ENCODE measurements around the gene LEPR.

DNA sequence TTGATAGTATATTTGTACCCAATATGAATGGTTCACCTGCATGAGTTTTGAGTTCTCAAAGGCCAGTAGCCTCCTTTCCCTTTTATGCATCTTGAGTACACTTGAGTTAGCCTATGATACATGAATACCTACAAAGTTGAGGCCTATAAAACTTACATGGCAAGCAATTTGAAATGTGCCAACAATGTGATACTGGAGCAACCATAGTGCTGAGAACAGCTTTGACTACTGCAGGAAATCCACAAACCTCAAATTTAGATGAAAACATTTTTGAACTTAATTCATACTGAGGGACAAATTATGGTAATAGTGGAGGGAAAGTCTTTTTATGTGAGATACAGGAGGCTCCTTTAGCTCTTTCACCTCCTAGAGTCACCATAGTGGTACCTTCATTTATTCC, 37.4 kb downstream of the LEPR start:
- TF ChIP-seq EZH2 (IDR thresholded peaks at IDR 0.05; ENCODE audit: borderline replicate concordance, low read length), result no peak
- TF ChIP-seq, protein P1, sequence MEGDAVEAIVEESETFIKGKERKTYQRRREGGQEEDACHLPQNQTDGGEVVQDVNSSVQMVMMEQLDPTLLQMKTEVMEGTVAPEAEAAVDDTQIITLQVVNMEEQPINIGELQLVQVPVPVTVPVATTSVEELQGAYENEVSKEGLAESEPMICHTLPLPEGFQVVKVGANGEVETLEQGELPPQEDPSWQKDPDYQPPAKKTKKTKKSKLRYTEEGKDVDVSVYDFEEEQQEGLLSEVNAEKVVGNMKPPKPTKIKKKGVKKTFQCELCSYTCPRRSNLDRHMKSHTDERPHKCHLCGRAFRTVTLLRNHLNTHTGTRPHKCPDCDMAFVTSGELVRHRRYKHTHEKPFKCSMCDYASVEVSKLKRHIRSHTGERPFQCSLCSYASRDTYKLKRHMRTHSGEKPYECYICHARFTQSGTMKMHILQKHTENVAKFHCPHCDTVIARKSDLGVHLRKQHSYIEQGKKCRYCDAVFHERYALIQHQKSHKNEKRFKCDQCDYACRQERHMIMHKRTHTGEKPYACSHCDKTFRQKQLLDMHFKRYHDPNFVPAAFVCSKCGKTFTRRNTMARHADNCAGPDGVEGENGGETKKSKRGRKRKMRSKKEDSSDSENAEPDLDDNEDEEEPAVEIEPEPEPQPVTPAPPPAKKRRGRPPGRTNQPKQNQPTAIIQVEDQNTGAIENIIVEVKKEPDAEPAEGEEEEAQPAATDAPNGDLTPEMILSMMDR (IDR thresholded peaks at IDR 0.05; ENCODE audit: low read length), result no peak
